Measurements from ENCODE around the gene CLEC18B. TPM values are rescaled to one million over a fixed set of nuclear protein-coding genes. Genes with fewer than 3 reads are reported as not detected.
"Not testable (repeated sequence)": the region's sequence is repeated elsewhere in the genome, so short reads cannot be mapped to it uniquely, and the experiment has no call there.

The CLEC18B gene
- total RNA-seq, 2 donors from 2014 or later = 2.1 to 2.4 TPM

GRCh38 chr16:74382339-74383034 lies 38.8 kb downstream of the CLEC18B start:
- not testable (repeated sequence) for H3K27me3 Mint-ChIP-seq (ENCODE audit: low read depth); H3K36me3 Mint-ChIP-seq (ENCODE audit: insufficient read depth in 2 of 2); H3K27ac Mint-ChIP-seq; DNase-seq; H3K4me1 Mint-ChIP-seq (ENCODE audit: low read depth); ATAC-seq (replicated peaks in 1 of 2); H3K9me3 Mint-ChIP-seq
- H3K4me3 Mint-ChIP-seq = peak overlapping the region in 1 of 2 donors; percentile 39

- H3K9me3 Mint-ChIP-seq; DNase-seq; H3K4me1 Mint-ChIP-seq (ENCODE audit: low read depth); H3K27ac Mint-ChIP-seq; H3K4me3 Mint-ChIP-seq; ATAC-seq (replicated peaks in 1 of 2); H3K27me3 Mint-ChIP-seq (ENCODE audit: low read depth); H3K36me3 Mint-ChIP-seq (ENCODE audit: insufficient read depth in 2 of 2): not testable (repeated sequence)
Measured at GRCh38 chr16:74373847-74374184, 47.5 kb downstream of the CLEC18B start.

- DNase-seq (no peak), ATAC-seq (replicated peaks in 1 of 2) (no peak)
- H3K27ac Mint-ChIP-seq = no peak overlapping the region
- H3K36me3 Mint-ChIP-seq (ENCODE audit: insufficient read depth in 2 of 2) = no peaks in the 10 kb centered on the region
- no peaks in the 10 kb centered on the region for H3K4me1 Mint-ChIP-seq (ENCODE audit: low read depth)
- no peaks in the 10 kb centered on the region for H3K27me3 Mint-ChIP-seq (ENCODE audit: low read depth)
- H3K4me3 Mint-ChIP-seq = no peak overlapping the region
- H3K9me3 Mint-ChIP-seq = no peaks in the 10 kb centered on the region
Measured at GRCh38 chr16:74372953-74373846, 48.1 kb downstream of the CLEC18B start.

GRCh38 chr16:74372369-74372768 lies 48.9 kb downstream of the CLEC18B start:
- H3K4me3 Mint-ChIP-seq = no peak overlapping the region
- no peak overlapping the region for H3K27ac Mint-ChIP-seq
- H3K27me3 Mint-ChIP-seq (ENCODE audit: low read depth) = no peaks in the 10 kb centered on the region
- DNase-seq (no peak), ATAC-seq (replicated peaks in 1 of 2) (no peak)
- H3K4me1 Mint-ChIP-seq (ENCODE audit: low read depth) = no peaks in the 10 kb centered on the region
- peaks cover 0 to 2% of the 10 kb centered on the region in 2 donors for H3K36me3 Mint-ChIP-seq (ENCODE audit: insufficient read depth in 2 of 2)
- H3K9me3 Mint-ChIP-seq = no peaks in the 10 kb centered on the region

- H3K4me1 Mint-ChIP-seq (ENCODE audit: low read depth) = peaks cover 11% of the 10 kb centered on the region
- not testable (repeated sequence) for DNase-seq; H3K9me3 Mint-ChIP-seq; ATAC-seq (replicated peaks in 1 of 2); H3K27ac Mint-ChIP-seq; H3K4me3 Mint-ChIP-seq; H3K27me3 Mint-ChIP-seq (ENCODE audit: low read depth); H3K36me3 Mint-ChIP-seq (ENCODE audit: insufficient read depth in 2 of 2)
Measured at GRCh38 chr16:74370338-74371135, 50.7 kb downstream of the CLEC18B start.

GRCh38 chr16:74368002-74368911 lies 53.0 kb downstream of the CLEC18B start:
- Mint-ChIP-seq H3K27ac (peak overlapping the region; percentile 90), H3K4me3 (peak overlapping the region; percentile 92 to 94), H3K4me1 (ENCODE audit: low read depth) (peaks cover 11% of the 10 kb centered on the region)
- H3K9me3 Mint-ChIP-seq; H3K27me3 Mint-ChIP-seq (ENCODE audit: low read depth); H3K36me3 Mint-ChIP-seq (ENCODE audit: insufficient read depth in 2 of 2): not testable (repeated sequence)
- DNase-seq (peak; percentile 99 to 100), ATAC-seq (replicated peaks in 1 of 2) (peak; percentile 95 to 96)

GRCh38 chr16:74367469-74368001 lies 53.7 kb downstream of the CLEC18B start:
- peak overlapping the region; percentile 92 to 94 for H3K4me3 Mint-ChIP-seq
- peak overlapping the region; percentile 90 for H3K27ac Mint-ChIP-seq

GRCh38 chr16:74361646-74362610 lies 59.4 kb downstream of the CLEC18B start:
- not testable (repeated sequence) for H3K27me3 Mint-ChIP-seq (ENCODE audit: low read depth); H3K36me3 Mint-ChIP-seq (ENCODE audit: insufficient read depth in 2 of 2); DNase-seq; H3K4me1 Mint-ChIP-seq (ENCODE audit: low read depth); H3K4me3 Mint-ChIP-seq; H3K9me3 Mint-ChIP-seq
- peak; percentile 25 to 36 for ATAC-seq (replicated peaks in 1 of 2)
- H3K27ac Mint-ChIP-seq = peak overlapping the region; percentile 59

More at GRCh38 chr16:74367469-74368001, 53.7 kb downstream of the CLEC18B start:
- peak in 1 of 2 donors; percentile 60 for DNase-seq
- not testable (repeated sequence) for H3K36me3 Mint-ChIP-seq (ENCODE audit: insufficient read depth in 2 of 2); H3K9me3 Mint-ChIP-seq; H3K27me3 Mint-ChIP-seq (ENCODE audit: low read depth)
- H3K4me1 Mint-ChIP-seq (ENCODE audit: low read depth) = peaks cover 11% of the 10 kb centered on the region
- ATAC-seq (replicated peaks in 1 of 2) = peak; percentile 46 to 50

Other genes starting within 250 kb of the CLEC18B start
- 100 to 1,000 TPM; 115 to 125 TPM for gene PSMD7, start 124.7 kb downstream of the CLEC18B start, total RNA-seq
- 1 to 10 TPM; 5.0 to 7.4 TPM for gene NPIPB15, start 45.2 kb downstream of the CLEC18B start, total RNA-seq
- 10 to 100 TPM; 67.4 to 72.3 TPM for gene GLG1, start 185.6 kb upstream of the CLEC18B start, total RNA-seq
- gene RFWD3, start 245.4 kb upstream of the CLEC18B start, total RNA-seq = 100 to 1,000 TPM; 114 TPM

Data from activated T-cell treated with anti-CD3 and anti-CD28 coated beads, Interleukin-2, amount 50 U/mL, for 72 hours (primary cell).